Measurements from ENCODE around the gene NINJ1.
"Not testable (repeated sequence)": the region's sequence is repeated elsewhere in the genome, so short reads cannot be mapped to it uniquely, and the experiment has no call there.

The NINJ1 gene

DNA sequence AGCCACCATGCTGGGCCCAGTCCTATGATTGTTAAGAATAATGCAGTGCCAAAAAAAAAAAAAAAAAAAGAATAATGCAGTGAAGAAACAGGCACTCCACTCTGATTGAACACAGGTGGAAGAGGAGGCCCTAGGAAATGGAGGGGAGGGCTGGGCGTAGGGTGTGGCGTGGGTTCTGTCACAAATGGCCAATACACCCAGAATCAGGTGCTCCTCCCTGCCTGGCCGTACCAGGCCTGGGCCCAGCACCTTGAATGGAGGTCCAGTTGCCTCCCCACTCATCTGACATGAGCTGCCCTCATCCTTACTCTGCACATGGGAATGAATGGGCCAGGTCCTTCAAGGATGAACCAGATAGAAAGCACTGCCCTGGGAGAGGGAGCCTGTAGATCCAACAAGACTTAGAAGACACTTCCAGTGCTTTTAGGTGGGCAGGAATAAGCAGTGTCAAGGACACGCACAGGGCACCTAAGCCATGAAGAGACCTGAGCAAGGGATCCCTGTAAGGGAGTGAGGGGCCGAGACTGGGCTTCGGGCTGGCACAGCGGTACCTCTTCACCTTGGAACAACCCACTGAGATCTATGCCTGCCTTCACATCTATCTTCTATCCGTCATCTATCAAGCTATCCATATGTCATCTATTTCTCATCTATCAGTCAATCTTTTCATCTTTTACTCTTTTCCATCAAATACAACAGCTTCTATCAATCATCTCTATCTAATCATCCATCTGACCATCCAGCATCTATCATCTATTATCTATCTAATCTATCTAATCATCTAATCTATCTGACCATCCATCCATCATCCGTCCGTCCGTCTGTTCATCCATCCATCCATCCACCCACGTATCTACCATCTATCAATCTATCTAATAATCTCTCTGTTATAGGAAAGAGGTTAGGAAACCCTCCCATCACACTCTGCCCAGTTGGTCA, 15.9 kb downstream of the NINJ1 start:
- no peak for FAIRE-seq

DNA sequence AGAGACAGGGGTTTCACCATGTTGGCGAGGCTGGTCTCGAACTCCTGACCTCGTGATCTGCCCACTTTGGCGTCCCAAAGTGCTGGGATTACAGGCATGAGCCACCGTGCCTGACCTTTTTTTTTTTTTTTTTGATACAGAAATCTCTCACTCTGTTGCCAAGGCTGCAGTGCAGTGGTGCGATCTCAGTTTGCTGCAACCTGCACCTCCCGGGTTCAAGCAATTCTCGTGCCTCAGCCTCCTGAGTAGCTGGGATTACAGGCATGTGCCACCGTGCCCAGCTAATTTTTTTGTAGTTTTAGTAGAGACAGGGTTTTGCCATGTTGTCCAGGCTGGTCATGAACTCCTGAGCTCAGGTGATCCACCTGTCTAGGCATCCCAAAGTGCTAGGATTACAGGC, 16.5 kb downstream of the NINJ1 start:
- FAIRE-seq; DNase-seq (ENCODE audit: insufficient read length, low spot score): not testable (repeated sequence)

More for the DNA sequence above, 15.9 kb downstream of the NINJ1 start:
- peak; percentile 2 for DNase-seq (ENCODE audit: insufficient read length, low spot score)
- TF ChIP-seq, protein P1, sequence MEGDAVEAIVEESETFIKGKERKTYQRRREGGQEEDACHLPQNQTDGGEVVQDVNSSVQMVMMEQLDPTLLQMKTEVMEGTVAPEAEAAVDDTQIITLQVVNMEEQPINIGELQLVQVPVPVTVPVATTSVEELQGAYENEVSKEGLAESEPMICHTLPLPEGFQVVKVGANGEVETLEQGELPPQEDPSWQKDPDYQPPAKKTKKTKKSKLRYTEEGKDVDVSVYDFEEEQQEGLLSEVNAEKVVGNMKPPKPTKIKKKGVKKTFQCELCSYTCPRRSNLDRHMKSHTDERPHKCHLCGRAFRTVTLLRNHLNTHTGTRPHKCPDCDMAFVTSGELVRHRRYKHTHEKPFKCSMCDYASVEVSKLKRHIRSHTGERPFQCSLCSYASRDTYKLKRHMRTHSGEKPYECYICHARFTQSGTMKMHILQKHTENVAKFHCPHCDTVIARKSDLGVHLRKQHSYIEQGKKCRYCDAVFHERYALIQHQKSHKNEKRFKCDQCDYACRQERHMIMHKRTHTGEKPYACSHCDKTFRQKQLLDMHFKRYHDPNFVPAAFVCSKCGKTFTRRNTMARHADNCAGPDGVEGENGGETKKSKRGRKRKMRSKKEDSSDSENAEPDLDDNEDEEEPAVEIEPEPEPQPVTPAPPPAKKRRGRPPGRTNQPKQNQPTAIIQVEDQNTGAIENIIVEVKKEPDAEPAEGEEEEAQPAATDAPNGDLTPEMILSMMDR (IDR thresholded peaks at IDR 0.05; ENCODE audit: insufficient read depth, missing control alignments) = no peak

DNA sequence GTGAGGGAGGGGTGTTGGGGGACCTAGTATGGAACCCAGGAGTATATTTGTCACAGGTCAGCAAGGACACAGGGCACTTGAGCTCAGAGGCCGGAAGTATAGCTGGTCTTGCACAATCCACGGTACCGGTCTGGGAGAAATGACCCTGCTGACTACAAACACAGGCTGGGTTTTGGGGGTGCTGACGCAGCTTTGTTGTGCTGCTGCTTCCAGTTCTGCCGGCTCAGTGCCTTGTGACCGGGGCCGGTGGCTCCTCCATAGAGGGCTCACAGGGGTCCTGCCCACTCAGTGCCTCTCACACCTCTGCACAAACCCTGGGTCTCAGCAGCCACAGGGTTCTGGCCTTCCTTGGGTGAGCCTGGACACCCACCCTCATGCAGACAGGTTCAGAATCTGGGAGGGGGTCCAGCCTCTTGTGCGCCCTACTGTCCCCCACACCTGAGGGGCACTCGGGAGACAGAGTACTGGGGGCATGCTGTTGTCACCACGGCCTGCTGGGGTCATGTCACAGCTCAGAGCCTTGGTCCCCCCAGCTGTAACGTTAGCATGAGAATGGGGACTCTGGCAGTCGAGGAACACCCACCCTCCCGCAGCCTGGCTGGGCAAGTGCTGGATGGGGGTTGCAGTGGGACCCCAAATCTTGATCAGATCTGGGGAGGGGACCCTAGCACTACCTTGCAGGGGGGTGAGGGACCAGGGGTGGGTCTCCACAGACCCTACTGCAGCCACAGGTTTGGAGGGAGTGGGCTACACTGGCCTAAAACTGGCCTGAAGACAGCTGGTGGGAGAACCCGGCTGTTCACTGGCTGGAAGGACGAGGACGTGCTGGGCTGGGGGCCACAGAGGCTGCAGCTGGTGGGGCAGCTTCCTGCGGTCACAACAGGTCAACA, 17.7 kb downstream of the NINJ1 start:
- TF ChIP-seq, protein P1 (IDR thresholded peaks at IDR 0.05; ENCODE audit: insufficient read depth, missing control alignments) = no peak
- peak; percentile 12 for DNase-seq (ENCODE audit: insufficient read length, low spot score)
- FAIRE-seq = no peak

DNA sequence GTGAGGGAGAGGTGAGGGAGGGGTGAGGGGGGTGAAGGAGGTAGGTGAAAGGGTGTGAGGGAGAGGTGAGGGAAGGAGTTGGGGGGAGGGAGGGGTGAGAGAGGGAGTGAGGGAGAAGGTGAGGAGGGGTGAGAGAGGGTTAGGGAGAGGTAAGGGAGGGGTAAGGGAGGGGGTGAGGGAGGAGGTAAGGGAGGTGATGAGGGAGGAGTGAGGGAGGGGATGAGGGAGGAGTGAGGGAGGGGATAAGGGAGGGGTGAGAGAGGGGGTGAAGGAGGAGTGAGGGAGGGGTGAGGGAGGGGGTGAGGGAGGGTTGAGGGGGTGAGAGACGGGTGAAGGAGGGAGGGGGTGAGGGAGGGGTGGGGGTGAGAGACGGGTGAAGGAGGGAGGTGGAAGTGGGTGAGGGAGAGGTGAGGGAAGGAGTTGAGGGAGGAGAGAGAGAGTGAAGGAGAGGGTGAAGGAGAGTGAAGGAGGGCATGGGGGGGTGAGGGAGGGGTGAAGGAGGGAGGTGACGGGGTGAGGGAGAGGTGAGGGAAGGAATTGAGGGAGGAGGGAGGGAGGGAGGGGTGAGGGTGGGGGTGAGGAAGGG, 18.5 kb downstream of the NINJ1 start:
- no peak for FAIRE-seq
- peak; percentile 12 for DNase-seq (ENCODE audit: insufficient read length, low spot score)
- TF ChIP-seq, protein P1 (IDR thresholded peaks at IDR 0.05; ENCODE audit: insufficient read depth, missing control alignments) = no peak

DNA sequence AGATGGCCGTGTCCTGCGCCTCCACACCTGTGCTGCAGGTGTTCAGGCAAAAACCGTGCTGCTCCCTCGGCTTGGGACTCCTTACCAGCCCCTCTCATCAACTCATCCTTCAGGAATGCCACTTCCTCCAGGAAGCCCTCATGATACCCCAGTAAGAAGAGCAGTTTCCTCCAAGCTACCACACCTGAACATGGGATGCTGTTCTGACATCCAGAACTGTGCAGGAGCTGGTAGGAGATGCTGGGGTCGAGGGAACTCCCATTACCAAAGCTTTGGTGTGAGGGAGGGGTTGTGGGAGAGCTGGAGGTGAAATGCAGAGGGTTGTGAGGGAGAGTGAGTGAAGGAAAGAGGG, 19.1 kb downstream of the NINJ1 start:
- TF ChIP-seq, protein P1 (IDR thresholded peaks at IDR 0.05; ENCODE audit: insufficient read depth, missing control alignments) = no peak
- DNase-seq (ENCODE audit: insufficient read length, low spot score) (no peak), FAIRE-seq (no peak)

DNA sequence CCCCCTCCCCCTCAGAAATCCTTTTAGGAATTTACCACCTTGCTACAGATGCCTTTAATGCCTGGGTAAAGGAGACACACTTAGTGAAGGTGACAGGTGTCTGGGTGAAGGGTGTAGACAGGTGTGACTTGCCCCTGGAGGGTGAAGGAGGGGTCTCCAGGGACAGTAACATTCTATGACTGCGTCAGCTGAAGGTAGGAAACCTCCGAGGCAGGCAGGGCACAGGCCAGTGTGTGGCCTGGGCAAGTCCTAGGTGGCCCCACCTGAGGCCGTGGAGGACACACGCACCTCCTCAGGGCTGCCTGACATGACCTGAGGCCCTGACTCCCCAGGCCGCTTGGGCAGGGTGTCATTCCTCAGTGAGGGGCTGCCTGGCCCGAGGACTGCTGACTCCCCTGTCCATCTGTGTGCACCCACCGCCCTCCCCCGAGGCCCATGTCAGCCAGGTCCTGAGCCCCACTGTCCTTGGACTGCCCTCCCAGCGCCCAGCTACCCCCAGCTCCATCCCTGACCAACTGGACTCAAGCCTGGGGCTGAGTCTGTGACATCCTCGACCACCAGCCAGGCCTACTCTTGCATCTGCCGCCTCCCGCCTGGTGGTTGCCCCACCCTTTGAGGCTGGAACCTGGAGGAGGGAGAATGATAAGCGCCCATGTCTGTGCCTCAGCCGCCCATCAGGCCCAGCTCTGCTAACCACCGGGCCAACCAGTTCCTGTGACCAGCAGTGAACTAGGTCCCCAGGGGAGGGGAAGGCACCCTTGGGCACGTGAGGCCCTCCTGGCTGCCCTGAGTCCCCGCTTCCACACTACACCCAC, 19.7 kb downstream of the NINJ1 start:
- DNase-seq (ENCODE audit: insufficient read length, low spot score) (peak; percentile 11), FAIRE-seq (no peak)
- TF ChIP-seq, protein P1 (IDR thresholded peaks at IDR 0.05; ENCODE audit: insufficient read depth, missing control alignments) = no peak

Measured in D721Med (cell line).